Brain microvascular endothelial cell (primary cell): ENCODE results near the gene YJEFN3.

Experiments
- DNase-seq: peaks from one replicate; pipeline ENCODE4 v3.0.0-alpha.2; 2020
- H3K27ac ChIP-seq: fragments of 250-450 bp; sonication (Bioruptor Pico); 2 replicates; pipeline ENCODE4 v1.5.1; 2020; ENCODE audit warnings: mild to moderate bottlenecking, moderate library complexity
- H3K27me3 ChIP-seq: fragments of 250-450 bp; sonication (Bioruptor Pico); replicated peaks from 2 replicates; pipeline ENCODE4 v1.5.1; 2020; ENCODE audit warnings: mild to moderate bottlenecking
- H3K36me3 ChIP-seq: fragments of 250-450 bp; sonication (Bioruptor Pico); replicated peaks from 2 replicates; pipeline ENCODE4 v1.5.1; 2020; ENCODE audit warnings: mild to moderate bottlenecking
- H3K4me3 ChIP-seq: 2 replicates; pipeline ENCODE4 v1.5.1; 2011; ENCODE audit warnings: low read depth, mild to moderate bottlenecking, control low read depth, low read length, moderate library complexity
- in situ Hi-C: cut with HindIII; loops from 2 replicates; pipeline ENCODE4 v1.10.0; 2017; ENCODE audit warnings: low sequenced_read_pairs, low pct_ligation_motif_present
- TF ChIP-seq, protein P1 (sequence below): IDR thresholded peaks from 2 replicates; pipeline ENCODE4 v1.5.1; 2011; ENCODE audit warnings: low read depth, mild to moderate bottlenecking, moderate library complexity, low read length, control low read depth, inconsistent platforms; ENCODE audit errors: missing control alignments

YJEFN3 gene

GRCh38 chr19:19534556-19535265, 6.0 kb downstream of the YJEFN3 start:
- Histone ChIP-seq H3K36me3 (no peaks in the 10 kb centered on the region), H3K4me3 (no peak overlapping the region), H3K27ac (no peak overlapping the region), H3K27me3 (peaks cover 12% of the 10 kb centered on the region)
- DNase-seq, result no peak
- TF ChIP-seq, protein P1, sequence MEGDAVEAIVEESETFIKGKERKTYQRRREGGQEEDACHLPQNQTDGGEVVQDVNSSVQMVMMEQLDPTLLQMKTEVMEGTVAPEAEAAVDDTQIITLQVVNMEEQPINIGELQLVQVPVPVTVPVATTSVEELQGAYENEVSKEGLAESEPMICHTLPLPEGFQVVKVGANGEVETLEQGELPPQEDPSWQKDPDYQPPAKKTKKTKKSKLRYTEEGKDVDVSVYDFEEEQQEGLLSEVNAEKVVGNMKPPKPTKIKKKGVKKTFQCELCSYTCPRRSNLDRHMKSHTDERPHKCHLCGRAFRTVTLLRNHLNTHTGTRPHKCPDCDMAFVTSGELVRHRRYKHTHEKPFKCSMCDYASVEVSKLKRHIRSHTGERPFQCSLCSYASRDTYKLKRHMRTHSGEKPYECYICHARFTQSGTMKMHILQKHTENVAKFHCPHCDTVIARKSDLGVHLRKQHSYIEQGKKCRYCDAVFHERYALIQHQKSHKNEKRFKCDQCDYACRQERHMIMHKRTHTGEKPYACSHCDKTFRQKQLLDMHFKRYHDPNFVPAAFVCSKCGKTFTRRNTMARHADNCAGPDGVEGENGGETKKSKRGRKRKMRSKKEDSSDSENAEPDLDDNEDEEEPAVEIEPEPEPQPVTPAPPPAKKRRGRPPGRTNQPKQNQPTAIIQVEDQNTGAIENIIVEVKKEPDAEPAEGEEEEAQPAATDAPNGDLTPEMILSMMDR, result no peak
- in situ Hi-C loops, result no loop called here

GRCh38 chr19:19535311-19536191, 6.8 kb downstream of the YJEFN3 start:
- DNase-seq, result no peak
- no peak overlapping the region for H3K4me3 ChIP-seq
- no peak overlapping the region for H3K27ac ChIP-seq
- TF ChIP-seq, protein P1, result no peak
- H3K36me3 ChIP-seq, result no peaks in the 10 kb centered on the region
- in situ Hi-C loops, result no loop called here
- peaks cover 15% of the 10 kb centered on the region for H3K27me3 ChIP-seq

- Histone ChIP-seq H3K27me3 (peaks cover 15% of the 10 kb centered on the region), H3K4me3 (no peak overlapping the region), H3K36me3 (no peaks in the 10 kb centered on the region), H3K27ac (no peak overlapping the region)
- no peak for DNase-seq
- in situ Hi-C loops, result no loop called here
- TF ChIP-seq, protein P1, result no peak
These were observed 8.7 kb downstream of the YJEFN3 start for GRCh38 chr19:19537075-19538048.

- Histone ChIP-seq H3K27ac (no peak within 1 kb of the TSS), H3K36me3 (no peaks in the 10 kb centered on the region), H3K27me3 (peaks cover 15% of the 10 kb centered on the region), H3K4me3 (no peak within 1 kb of the TSS)
- in situ Hi-C loops, result no loop called here
- DNase-seq, result no peak
- TF ChIP-seq, protein P1, result no peak
These were observed 9.5 kb downstream of the YJEFN3 start, which contains the start of gene CILP2 for GRCh38 chr19:19538061-19538784. TSS of gene CILP2 (plus strand) at chr19:19538265. CDS start at chr19:19538350, 85 bp downstream.

DNA sequence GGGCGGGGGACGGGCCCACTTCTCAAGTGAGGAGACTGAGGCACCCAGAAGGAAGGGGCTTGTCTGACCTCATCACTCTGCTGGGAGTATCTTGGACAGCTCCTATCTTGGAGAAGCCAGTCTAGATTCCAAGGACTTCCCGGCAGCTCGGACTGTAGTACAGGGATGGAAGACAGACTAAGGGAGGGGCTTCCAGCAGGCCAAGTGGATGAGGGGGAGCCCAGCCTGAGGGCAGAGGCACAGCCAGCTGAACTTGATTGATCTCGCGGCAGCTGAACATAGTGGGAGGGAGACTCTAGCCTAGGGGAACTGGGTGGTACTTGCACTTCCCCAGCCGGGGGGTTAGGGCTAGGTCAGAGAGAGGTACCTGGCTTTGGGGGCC, 10.1 kb downstream of the YJEFN3 start:
- Histone ChIP-seq H3K27ac (no peak overlapping the region), H3K27me3 (peaks cover 15% of the 10 kb centered on the region), H3K4me3 (no peak overlapping the region), H3K36me3 (no peaks in the 10 kb centered on the region)
- DNase-seq, result no peak
- TF ChIP-seq, protein P1, result no peak
- in situ Hi-C loops, result no loop called here
